H1 (cell line): ENCODE measurements around the gene AP3D1. TPM values are rescaled to one million over a fixed set of nuclear protein-coding genes. Genes with fewer than 3 reads are reported as not detected.
A peak's percentile ranks its signal among the peaks of the same experiment; 100 is the strongest.

Experiments used
- CTCF ChIA-PET: fragments of 300-600 bp; sonication (Branson Sonifier 250); formaldehyde crosslinking; loops from one replicate; lab custom pipeline; 2021; ENCODE audit not compliant: partially characterized antibody; lab: Charles Lee
- POLR2A ChIA-PET: fragments of 300-600 bp; sonication (Branson Sonifier 250); formaldehyde crosslinking; loops from one replicate; lab custom pipeline; 2021; ENCODE audit warnings: inconsistent platforms; ENCODE audit not compliant: partially characterized antibody; lab: Charles Lee
- DNase-seq, 2 experiments: peaks; one replicate each; pipeline versions ENCODE4 v3.0.0 to v3.0.0-alpha.2; 2010 to 2022; ENCODE audit warnings: low spot score in 2 of 2, low read depth in 1 of 2, mixed read lengths in 1 of 2
- FAIRE-seq: peaks from 2 replicates; lab custom pipeline; 2011; peaks lifted over from hg19 to GRCh38; lab: Jason Lieb, UNC
- H2AFZ ChIP-seq: 2 replicates; pipeline ENCODE4 v1.8.1; 2012; ENCODE audit warnings: low read length, inconsistent platforms
- H2AK5ac ChIP-seq: 2 replicates; pipeline ENCODE4 v1.6.1; 2013; ENCODE audit warnings: low read depth, low read length
- H2BK120ac ChIP-seq: replicated peaks from 2 replicates; pipeline ENCODE3; 2013; ENCODE audit warnings: low read depth, low read length, inconsistent platforms
- H2BK12ac ChIP-seq: 2 replicates; pipeline ENCODE4 v1.6.1; 2013; ENCODE audit warnings: low read depth, low read length
- H2BK15ac ChIP-seq: 2 replicates; pipeline ENCODE4 v1.6.1; 2013; ENCODE audit warnings: low read length
- H2BK20ac ChIP-seq: 2 replicates; pipeline ENCODE4 v1.6.1; 2013; ENCODE audit warnings: low read length
- H2BK5ac ChIP-seq: 2 replicates; pipeline ENCODE4 v1.6.1; 2013; ENCODE audit warnings: low read depth, low read length
- H3K14ac ChIP-seq: 2 replicates; pipeline ENCODE4 v1.6.1; 2013; ENCODE audit warnings: inconsistent platforms; ENCODE audit not compliant: insufficient read length
- H3K18ac ChIP-seq: 2 replicates; pipeline ENCODE4 v1.6.1; 2013; ENCODE audit warnings: low read length; ENCODE audit errors: extremely low read depth
- H3K23ac ChIP-seq: 2 replicates; pipeline ENCODE4 v1.6.1; 2013; ENCODE audit warnings: inconsistent platforms; ENCODE audit not compliant: insufficient read length
- H3K23me2 ChIP-seq: 2 replicates; pipeline ENCODE4 v1.6.1; 2013; ENCODE audit warnings: low read depth, low read length
- H3K27ac ChIP-seq: 2 replicates; pipeline ENCODE4 v1.6.1; 2011; ENCODE audit warnings: low read depth, low read length, inconsistent platforms
- H3K27me3 ChIP-seq, 4 experiments: replicated peaks in 1 of 4; 1 replicate in 1 of 4; 2 replicates in 3 of 4; pipeline versions ENCODE4 v1.6.1 to v1.8.1; 2011 to 2013; ENCODE audit warnings: low read length in 3 of 4, mild to moderate bottlenecking in 3 of 4, inconsistent platforms in 2 of 4, mixed read lengths in 2 of 4, moderate library complexity in 1 of 4; ENCODE audit not compliant: control insufficient read depth in 3 of 4, insufficient read depth in 3 of 4; ENCODE audit errors: extremely low read depth in 1 of 4
- H3K36me3 ChIP-seq, 4 experiments: 2 replicates each; pipeline versions ENCODE4 v1.6.1 to v1.8.1; 2011 to 2013; ENCODE audit warnings: mild to moderate bottlenecking in 4 of 4, low read length in 3 of 4, moderate library complexity in 2 of 4, control low read depth in 1 of 4, inconsistent platforms in 1 of 4; ENCODE audit not compliant: insufficient read depth in 4 of 4, control insufficient read depth in 2 of 4
- H3K4ac ChIP-seq: replicated peaks from 2 replicates; pipeline ENCODE3; 2013; ENCODE audit warnings: low read length, low read depth, mixed read lengths, inconsistent platforms; ENCODE audit not compliant: insufficient read length
- H3K4me1 ChIP-seq, 4 experiments: replicated peaks in 1 of 4; 1 replicate in 1 of 4; 2 replicates in 3 of 4; pipeline versions ENCODE4 v1.6.1 to v1.8.1; 2011 to 2013; ENCODE audit warnings: low read length in 3 of 4, inconsistent platforms in 2 of 4, mixed read lengths in 1 of 4; ENCODE audit not compliant: insufficient read depth in 4 of 4, control insufficient read depth in 3 of 4
- H3K4me2 ChIP-seq, 2 experiments: 2 replicates each; pipeline versions ENCODE4 v1.6.1 to v1.8.1; 2011 to 2013; ENCODE audit warnings: low read depth in 2 of 2, low read length in 2 of 2, control low read depth in 1 of 2, inconsistent platforms in 1 of 2, mild to moderate bottlenecking in 1 of 2; ENCODE audit not compliant: insufficient read depth in 1 of 2
- H3K4me3 ChIP-seq, 4 experiments: fragments of 200-600, 300-600 bp in 1 of 4; sonication (generic), shearing (Covaris generic), sonication (Bioruptor Twin) in 1 of 4; 2 replicates each; pipeline versions ENCODE4 v1.5.1 to v1.8.1; 2011 to 2016; ENCODE audit warnings: low read length in 4 of 4, low read depth in 3 of 4, control low read depth in 2 of 4, inconsistent platforms in 2 of 4, mild to moderate bottlenecking in 2 of 4, mixed read lengths in 1 of 4, moderate library complexity in 1 of 4; ENCODE audit not compliant: insufficient read depth in 2 of 4; ENCODE audit errors: extremely low read depth in 1 of 4
- H3K56ac ChIP-seq: replicated peaks from 2 replicates; pipeline ENCODE3; 2013; ENCODE audit warnings: low read depth, mild to moderate bottlenecking, mixed read lengths, low read length, inconsistent platforms; ENCODE audit not compliant: insufficient read length
- H3K79me1 ChIP-seq: 2 replicates; pipeline ENCODE4 v1.6.1; 2013; ENCODE audit warnings: low read depth, low read length, control low read depth
- H3K79me2 ChIP-seq, 2 experiments: 2 replicates each; pipeline versions ENCODE4 v1.6.1 to v1.8.1; 2012 to 2013; ENCODE audit warnings: low read length in 2 of 2, mild to moderate bottlenecking in 2 of 2, inconsistent platforms in 1 of 2; ENCODE audit not compliant: insufficient read depth in 2 of 2, control insufficient read depth in 1 of 2
- H3K9ac ChIP-seq, 4 experiments: replicated peaks in 1 of 4; 1 replicate in 1 of 4; 2 replicates in 3 of 4; pipeline versions ENCODE4 v1.6.1 to v1.8.1; 2011 to 2013; ENCODE audit warnings: low read depth in 3 of 4, low read length in 3 of 4, control low read depth in 2 of 4, mild to moderate bottlenecking in 2 of 4, moderate library complexity in 2 of 4, inconsistent platforms in 1 of 4; ENCODE audit errors: extremely low read depth in 1 of 4
- H3K9me3 ChIP-seq, 2 experiments: 2 replicates each; pipeline versions ENCODE4 v1.6.1 to v1.8.1; 2012 to 2013; ENCODE audit warnings: mild to moderate bottlenecking in 2 of 2, moderate library complexity in 2 of 2, control low read depth in 1 of 2, inconsistent platforms in 1 of 2, low read depth in 1 of 2, low read length in 1 of 2, mixed read lengths in 1 of 2; ENCODE audit not compliant: insufficient read depth in 2 of 2
- H4K20me1 ChIP-seq, 2 experiments: replicated peaks in 1 of 2; 2 replicates each; pipeline versions ENCODE3 to v1.8.1; 2011 to 2013; ENCODE audit warnings: inconsistent platforms in 2 of 2, low read length in 2 of 2, mild to moderate bottlenecking in 1 of 2; ENCODE audit not compliant: insufficient read depth in 2 of 2, control insufficient read depth in 1 of 2
- H4K5ac ChIP-seq: 2 replicates; pipeline ENCODE4 v1.6.1; 2013; ENCODE audit warnings: low read length, low read depth, mixed read lengths, inconsistent platforms; ENCODE audit not compliant: insufficient read length
- H4K8ac ChIP-seq: 2 replicates; pipeline ENCODE4 v1.8.0; 2013; ENCODE audit warnings: mild to moderate bottlenecking, moderate library complexity, low read length, inconsistent platforms; ENCODE audit not compliant: insufficient read depth; ENCODE audit errors: extremely low read depth
- H4K91ac ChIP-seq: replicated peaks from 2 replicates; pipeline ENCODE3; 2013; ENCODE audit warnings: low read length, mixed read lengths, inconsistent platforms; ENCODE audit not compliant: insufficient read length
- RFX5 ChIP-seq: IDR thresholded peaks from 2 replicates; pipeline ENCODE4 v1.6.1; 2011; ENCODE audit warnings: low read depth, low read length, improper control_type of control experiment, borderline replicate concordance
- WGBS, 2 experiments: shearing (Covaris generic) in 1 of 2; methylation state at CpG; one replicate each; pipeline versions ENCODE4 v1.1.6 to v1.1.7; 2013 to 2015; ENCODE audit warnings: low lambda C conversion rate in 2 of 2, mixed read lengths in 2 of 2, inconsistent platforms in 1 of 2, low coverage in 1 of 2, missing lambda C conversion rate in 1 of 2; ENCODE audit not compliant: insufficient replicate concordance in 2 of 2, insufficient coverage in 1 of 2, insufficient read length in 1 of 2; ENCODE audit errors: extremely low coverage in 1 of 2, missing lambda C conversion rate in 1 of 2; 5-methylcytosine and 5-hydroxymethylcytosine counted together
- polyA plus RNA-seq, 7 experiments: library from polyadenylated mRNA; depleted of rRNA in 3 of 7; stranded (reverse) in 5 of 7; unstranded in 2 of 7; fragments of >200 nt in 5 of 7; fragments of 200-250 nt in 2 of 7; gene quantifications; 1 replicate in 5 of 7; 2 replicates in 1 of 7; 4 replicates in 1 of 7; pipeline versions ENCODE4 v1.2.1 to v1.2.3, GENCODE V29; 2011 to 2013; ENCODE audit warnings: missing spikeins in 2 of 7, mixed read lengths in 2 of 7
- total RNA-seq: library from RNA; stranded (reverse); fragmentation: NEBNext Ultra II Directional; extraction: Animal tissue kit (Norgen Biotek cat#: 25700); gene quantifications from 2 replicates; pipeline ENCODE4 v1.2.1, GENCODE V29; 2021

AP3D1 gene
- total and polyA plus RNA-seq, 2 of the 8 experiments (the other 6 are each of a cell fraction or from before 2014, with no cell fraction given) = 161 to 174 TPM

- ChIA-PET POLR2A (no interaction called here), CTCF (interaction anchor here (0.9 kb wide), 1 partner anchor 70 kb away, joined by 4 read pairs; no protein-coding TSS in a partner anchor)
- Histone ChIP-seq H3K18ac (no peak overlapping the region), H3K79me1 (peaks cover 8% of the 10 kb centered on the region), H3K4me2 (no peak overlapping the region), H3K9ac (no peak overlapping the region), H2BK12ac (no peak overlapping the region), H4K20me1 (peaks cover 24 to 30% of the 10 kb centered on the region in 2 experiments), H2BK5ac (0 out of 2 replicates have a peak overlapping the region, but pooled peaks have one; percentile 5), H2BK15ac (no peak overlapping the region), H3K79me2 (peaks cover 10 to 74% of the 10 kb centered on the region in 2 experiments), H3K4me3 (no peak overlapping the region), H3K14ac (no peak overlapping the region), H4K91ac (no peak overlapping the region), H4K8ac (no peak overlapping the region), H3K27me3 (no peaks in the 10 kb centered on the region; a peak in 1 of 7 replicates), H2AK5ac (no peak overlapping the region), H3K9me3 (no peaks in the 10 kb centered on the region), H2AFZ (no peak overlapping the region), H3K23me2 (no peaks in the 10 kb centered on the region), H3K27ac (no peak overlapping the region), H2BK20ac (no peak overlapping the region), H3K23ac (no peak overlapping the region), H3K36me3 (peaks cover 9 to 22% (median 14%) of the 10 kb centered on the region in 4 experiments; a peak in 5 of 8 replicates), H4K5ac (no peak overlapping the region), H3K56ac (no peak overlapping the region), H3K4me1 (no peaks in the 10 kb centered on the region), H2BK120ac (no peak overlapping the region), H3K4ac (no peak overlapping the region)
- no peak for DNase-seq
- 94% methylated on average over 14 of the region's 14 CpGs; no CpG with 5 or more reads in 1 of the 2 experiments for WGBS, 2 experiments
- FAIRE-seq = no peak
- no peak for TF ChIP-seq RFX5
Measured at GRCh38 chr19:2140138-2140569, 11.2 kb downstream of the AP3D1 start.
